LNCAP (cell line): Measurements from ENCODE around the gene BTN1A1.

Experiments used
- TF ChIP-seq, protein P1 (sequence below): fragments of 450-650 bp; IDR thresholded peaks from 2 replicates; pipeline ENCODE4 v1.5.1; 2017; ENCODE audit warnings: mild to moderate bottlenecking

Gene BTN1A1

GRCh38 chr6:26487466-26487865 lies 12.6 kb upstream of the BTN1A1 start:
- TF ChIP-seq, protein P1, sequence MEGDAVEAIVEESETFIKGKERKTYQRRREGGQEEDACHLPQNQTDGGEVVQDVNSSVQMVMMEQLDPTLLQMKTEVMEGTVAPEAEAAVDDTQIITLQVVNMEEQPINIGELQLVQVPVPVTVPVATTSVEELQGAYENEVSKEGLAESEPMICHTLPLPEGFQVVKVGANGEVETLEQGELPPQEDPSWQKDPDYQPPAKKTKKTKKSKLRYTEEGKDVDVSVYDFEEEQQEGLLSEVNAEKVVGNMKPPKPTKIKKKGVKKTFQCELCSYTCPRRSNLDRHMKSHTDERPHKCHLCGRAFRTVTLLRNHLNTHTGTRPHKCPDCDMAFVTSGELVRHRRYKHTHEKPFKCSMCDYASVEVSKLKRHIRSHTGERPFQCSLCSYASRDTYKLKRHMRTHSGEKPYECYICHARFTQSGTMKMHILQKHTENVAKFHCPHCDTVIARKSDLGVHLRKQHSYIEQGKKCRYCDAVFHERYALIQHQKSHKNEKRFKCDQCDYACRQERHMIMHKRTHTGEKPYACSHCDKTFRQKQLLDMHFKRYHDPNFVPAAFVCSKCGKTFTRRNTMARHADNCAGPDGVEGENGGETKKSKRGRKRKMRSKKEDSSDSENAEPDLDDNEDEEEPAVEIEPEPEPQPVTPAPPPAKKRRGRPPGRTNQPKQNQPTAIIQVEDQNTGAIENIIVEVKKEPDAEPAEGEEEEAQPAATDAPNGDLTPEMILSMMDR, result no peak

- TF ChIP-seq, protein P1, result no peak
These were observed 9.8 kb upstream of the BTN1A1 start for GRCh38 chr6:26489996-26490964.

DNA sequence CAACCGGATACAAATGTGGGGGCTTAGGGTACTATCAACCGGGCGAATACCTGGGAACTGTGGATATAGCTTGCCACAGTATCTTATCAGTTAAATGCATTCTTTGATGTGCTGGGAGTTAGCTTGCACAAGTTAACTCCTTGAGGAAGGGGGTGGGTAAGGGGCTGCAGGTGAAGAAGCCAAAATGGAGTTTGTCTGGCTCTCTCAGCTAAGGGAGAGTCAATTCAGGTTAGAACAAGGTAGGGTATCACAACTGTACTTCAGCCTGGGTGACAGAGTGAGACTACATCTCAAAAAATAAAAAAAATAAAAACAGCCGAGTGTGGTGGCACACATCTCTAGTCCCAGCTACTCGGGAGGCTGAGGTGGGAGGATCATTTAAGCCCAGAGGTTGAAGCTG lies 8.5 kb upstream of the BTN1A1 start:
- TF ChIP-seq, protein P1, result no peak

DNA sequence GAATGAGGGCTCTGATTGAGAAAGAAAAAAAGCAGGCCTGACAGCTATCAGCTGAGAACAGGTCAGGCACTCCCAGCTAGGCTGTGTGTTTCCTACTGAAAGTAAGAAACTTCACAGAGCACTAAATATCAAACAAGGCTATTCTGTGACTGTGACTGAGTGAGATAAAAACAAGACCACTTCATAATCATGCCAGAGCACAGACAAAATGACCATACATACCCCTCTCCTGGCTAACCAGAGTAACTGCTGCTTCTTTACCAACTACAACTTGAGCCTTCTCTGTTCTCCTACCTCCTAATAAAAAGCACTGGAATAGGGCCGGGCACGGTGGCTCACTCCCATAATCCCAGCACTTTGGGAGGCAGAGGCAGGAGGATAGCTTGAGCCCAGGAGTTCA lies 6.8 kb upstream of the BTN1A1 start:
- TF ChIP-seq, protein P1, result no peak

DNA sequence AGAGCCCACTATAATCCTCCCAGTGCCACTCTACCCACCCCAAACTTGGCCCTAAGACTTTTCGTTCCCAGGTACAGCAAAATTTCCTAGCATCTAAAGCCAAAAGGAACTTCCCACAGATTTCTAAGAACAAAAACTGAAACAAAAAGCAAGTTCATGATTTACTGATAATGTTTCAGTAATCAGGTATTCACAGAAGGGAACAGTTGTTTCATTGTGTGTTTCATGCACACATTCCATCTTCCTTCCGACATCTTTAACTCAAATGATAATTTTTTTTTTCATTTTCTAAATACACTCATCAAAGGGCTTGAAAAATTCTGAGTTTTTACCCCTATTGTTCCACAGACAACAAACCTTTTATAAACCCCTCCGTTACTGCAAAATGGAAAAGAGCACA lies 6.0 kb upstream of the BTN1A1 start:
- TF ChIP-seq, protein P1, result no peak

GRCh38 chr6:26495281-26495680 lies 4.8 kb upstream of the BTN1A1 start:
- TF ChIP-seq, protein P1, result no peak

DNA sequence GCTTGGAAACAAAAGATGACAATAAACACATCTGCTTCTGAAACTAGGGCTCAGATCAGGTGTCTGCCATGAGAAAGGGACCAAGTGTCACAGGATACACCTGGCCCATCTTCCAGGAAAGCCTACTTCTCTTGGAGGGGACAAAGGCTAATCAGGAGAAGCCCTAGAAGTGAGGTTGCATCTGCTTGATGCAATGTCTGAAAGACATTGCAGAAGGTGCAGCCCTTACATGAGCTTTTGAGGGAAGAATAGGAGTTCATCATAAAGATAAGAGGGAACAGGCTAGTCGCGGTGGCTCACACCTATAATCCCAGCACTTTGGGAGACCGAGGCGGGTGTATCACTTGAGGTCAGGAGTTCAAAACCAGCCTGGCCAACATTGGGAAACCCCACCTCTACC lies 2.5 kb upstream of the BTN1A1 start:
- TF ChIP-seq, protein P1, result no peak
